HG02938 (cell line): Measurements from ENCODE around the gene URM1.
"Not testable (repeated sequence)": the region's sequence is repeated elsewhere in the genome, so short reads cannot be mapped to it uniquely, and the experiment has no call there.

Experiments used
- ATAC-seq: cut with Tn5 transposase; IDR thresholded peaks from one replicate; pipeline ENCODE4 v1.9.1; 2021; ENCODE audit warnings: mild to moderate bottlenecking, moderate library complexity; ENCODE audit not compliant: unreplicated experiment

Gene URM1

DNA sequence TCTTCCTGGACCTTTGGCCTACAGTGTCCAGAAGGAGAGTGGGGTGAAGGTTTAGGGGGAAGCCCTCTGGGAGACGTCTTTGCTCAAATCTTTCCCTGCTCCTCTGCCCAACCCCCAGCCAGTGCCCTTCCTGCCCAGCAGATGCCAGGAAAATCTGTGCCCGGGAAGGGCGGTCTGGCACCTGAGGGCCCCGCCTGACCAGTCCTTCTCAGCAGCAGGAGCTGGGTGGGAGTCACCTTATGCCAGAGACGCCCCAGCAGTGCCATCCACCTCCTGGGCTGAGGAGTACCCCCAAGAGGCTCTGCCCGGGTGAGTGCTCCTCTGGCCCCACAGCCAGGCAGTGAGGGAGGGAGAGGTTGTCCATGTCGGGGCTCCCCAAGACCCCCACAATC lies 34.6 kb downstream of the URM1 start:
- ATAC-seq, result no peak

- no peak for ATAC-seq
Measured at GRCh38 chr9:128406848-128407391, 35.7 kb downstream of the URM1 start.

- no peak for ATAC-seq
Measured at GRCh38 chr9:128408963-128409431, 37.8 kb downstream of the URM1 start.

GRCh38 chr9:128409450-128409849 lies 38.3 kb downstream of the URM1 start:
- no peak for ATAC-seq

- no peak for ATAC-seq
Measured at GRCh38 chr9:128409978-128410377, 38.8 kb downstream of the URM1 start.

DNA sequence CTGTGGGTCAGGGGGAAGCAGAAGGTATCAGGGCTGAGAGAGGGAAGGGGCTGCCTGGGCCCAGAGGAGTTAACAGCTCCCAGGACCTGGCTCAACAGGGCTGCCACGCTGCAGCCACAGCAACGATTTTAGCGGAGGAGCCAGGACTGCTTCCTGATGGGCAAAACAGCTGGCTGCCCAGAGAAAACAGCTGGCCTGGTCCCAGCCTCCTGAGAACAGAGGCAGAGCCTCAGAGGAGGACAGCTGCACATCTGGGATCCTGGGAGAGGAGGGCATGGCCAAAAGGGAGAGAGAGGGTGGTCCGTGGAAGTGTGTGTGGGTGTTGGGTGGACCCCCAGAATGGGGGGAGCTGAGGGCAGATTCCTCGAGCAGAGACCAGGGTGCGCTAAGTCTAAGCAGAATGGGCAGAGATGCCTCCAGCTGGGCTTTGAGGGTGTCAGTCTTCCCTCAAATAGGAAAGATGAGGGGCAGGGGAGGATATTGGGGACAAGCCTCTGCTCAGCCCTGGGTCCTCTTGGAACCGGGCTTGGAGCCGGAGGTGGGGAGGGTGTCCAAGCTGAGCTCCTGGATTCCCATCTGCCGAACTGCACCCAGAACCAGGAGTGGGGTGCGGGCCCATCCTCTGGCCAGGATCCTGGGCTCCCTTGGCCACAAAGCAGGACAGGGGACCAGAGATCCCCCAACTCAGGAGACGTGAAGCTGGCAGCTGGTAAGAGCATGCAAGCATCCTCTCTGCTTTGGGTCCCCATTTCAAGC lies 40.4 kb downstream of the URM1 start:
- no peak for ATAC-seq

- no peak for ATAC-seq
Measured at GRCh38 chr9:128412120-128412790, 41.1 kb downstream of the URM1 start.

DNA sequence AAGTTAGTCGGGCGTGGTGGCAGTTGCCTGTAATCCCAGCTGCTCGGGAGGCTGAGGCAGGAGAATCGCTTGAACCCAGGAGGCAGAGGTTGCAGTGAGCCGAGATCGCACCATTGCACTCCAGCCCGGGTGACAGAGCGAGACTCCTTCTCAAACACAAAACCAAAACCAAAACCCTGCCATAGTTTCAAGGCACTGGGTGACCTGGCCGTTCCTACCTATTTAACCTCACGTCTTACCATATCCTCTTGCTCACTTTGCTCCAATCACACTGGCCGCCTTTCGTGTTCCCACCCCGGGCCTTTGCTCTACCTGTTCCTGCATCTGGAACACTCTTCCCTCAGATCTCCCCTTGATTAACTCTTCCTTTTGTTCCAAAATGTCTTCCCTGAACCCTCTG lies 42.6 kb downstream of the URM1 start:
- not testable (repeated sequence) for ATAC-seq

- ATAC-seq, result no peak
Measured at GRCh38 chr9:128414461-128414860, 43.3 kb downstream of the URM1 start.

- ATAC-seq, result no peak
Measured at GRCh38 chr9:128415281-128415680, 44.1 kb downstream of the URM1 start.

DNA sequence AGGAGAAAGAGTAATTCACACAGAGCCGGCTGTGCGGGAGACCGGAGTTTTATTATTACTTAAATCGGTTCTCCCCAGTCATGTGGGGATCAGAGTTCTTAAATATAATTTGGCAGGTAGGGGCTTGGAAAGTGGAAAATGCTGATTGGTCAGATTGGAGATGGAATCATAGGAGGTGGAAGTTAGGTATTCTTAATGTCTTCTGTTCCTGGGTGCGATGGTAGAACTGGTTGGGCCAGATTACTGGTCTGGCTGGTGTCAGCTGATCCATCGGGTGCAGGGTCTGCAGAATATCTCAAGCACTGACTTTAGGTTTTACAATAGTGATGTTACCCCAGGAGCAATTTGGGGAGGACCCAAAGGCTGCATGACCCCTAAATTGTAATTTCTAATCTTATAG lies 44.8 kb downstream of the URM1 start:
- no peak for ATAC-seq

DNA sequence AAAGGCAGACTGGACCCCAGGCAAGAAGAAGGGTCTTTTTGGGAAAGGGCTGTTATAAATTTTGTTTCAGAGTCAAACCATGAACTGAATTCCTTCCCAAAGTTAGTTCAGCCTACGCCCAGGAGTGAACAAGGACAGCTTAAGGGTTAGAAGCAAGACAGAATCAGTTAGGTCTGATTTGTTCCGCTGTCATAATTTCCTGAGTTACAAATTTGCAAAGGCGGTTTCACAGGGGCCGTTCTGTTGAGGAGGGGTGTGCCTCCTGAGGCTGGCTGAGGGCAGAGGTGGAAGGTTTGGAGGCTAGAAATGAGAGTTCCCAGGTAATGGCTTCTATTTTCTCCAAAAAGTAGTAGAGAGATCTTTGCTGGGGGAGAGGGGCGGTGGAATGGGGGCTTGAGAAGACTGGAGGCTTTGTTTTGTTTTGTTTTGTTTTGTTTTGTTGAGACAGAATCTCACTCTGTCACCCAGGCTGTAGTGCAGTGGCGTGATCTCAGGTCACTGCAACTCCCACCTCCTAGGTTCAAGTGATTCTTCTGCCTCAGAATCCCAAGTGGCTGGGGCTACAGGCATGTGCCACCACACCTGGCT lies 45.4 kb downstream of the URM1 start:
- no peak for ATAC-seq

GRCh38 chr9:128419061-128419925 lies 48.1 kb downstream of the URM1 start:
- no peak for ATAC-seq

- peak; percentile 54 for ATAC-seq
Measured at GRCh38 chr9:128420060-128420650, 49.0 kb downstream of the URM1 start.

- peak; percentile 68 for ATAC-seq
Measured at GRCh38 chr9:128420651-128421481, 49.7 kb downstream of the URM1 start, which contains the start of gene CERCAM. Gene CERCAM, plus strand, starts transcription at chr9:128420857. Its CDS starts 21 bp downstream, at chr9:128420878.

- ATAC-seq, result no peak
Measured at GRCh38 chr9:128421482-128421996, 50.4 kb downstream of the URM1 start.

- not testable (repeated sequence) for ATAC-seq
Measured at GRCh38 chr9:128422022-128422782, 51.0 kb downstream of the URM1 start.

GRCh38 chr9:128422783-128423150 lies 51.6 kb downstream of the URM1 start:
- no peak for ATAC-seq
